HCT116 (cell line): ENCODE measurements around the gene OSTM1. TPM values are rescaled to one million over a fixed set of nuclear protein-coding genes. Genes with fewer than 3 reads are reported as not detected.

Experiments
- ATAC-seq: fragments of 200-7000 bp; cut with Tn5 transposase; 2 replicates; pipeline ENCODE4 v1.9.1; 2020; ENCODE audit warnings: mild to moderate bottlenecking, moderate library complexity
- BruUV-seq: library from RNA; stranded (reverse); fragments of 400-500 nt; replicated peaks from 2 replicates; lab custom pipeline; 2021; lab: Mats Ljungman, UMichigan
- CTCF ChIA-PET: fragments of 300-600 bp; sonication (Branson Sonifier 250); formaldehyde crosslinking; loops from one replicate; lab custom pipeline; 2021; ENCODE audit warnings: antibody characterized with exemption; lab: Charles Lee
- POLR2A ChIA-PET: fragments of 300-600, 350-600 bp; sonication (Branson Sonifier 250); formaldehyde crosslinking; loops from one replicate; lab custom pipeline; 2021; ENCODE audit warnings: antibody characterized with exemption; lab: Charles Lee
- RAD21 ChIA-PET, 2 experiments: fragments of 300-600 bp; sonication (Branson Sonifier 250); formaldehyde crosslinking; loops; one replicate each; lab custom pipeline; 2023; ENCODE audit warnings: low total read pairs in 2 of 2; ENCODE audit not compliant: uncharacterized antibody in 2 of 2, unreplicated experiment in 2 of 2, low non-redundant PET in 1 of 2; lab: Charles Lee
- DNase-seq: peaks from one replicate; pipeline ENCODE4 v3.0.0-alpha.2; 2010; ENCODE audit warnings: low read depth, low spot score
- H2AFZ ChIP-seq: fragments of 200-600 bp; shearing (Covaris generic), sonication (generic); 2 replicates; pipeline ENCODE4 v1.6.1; 2017; ENCODE audit warnings: low read depth, mixed run types, mixed read lengths, antibody characterized with exemption, low read length; ENCODE audit not compliant: poor library complexity, severe bottlenecking
- H3K27ac ChIP-seq: 2 replicates; pipeline ENCODE4 v1.5.1; 2012; ENCODE audit warnings: low read depth, low read length
- H3K27me3 ChIP-seq: fragments of 200-600 bp; sonication (generic); 2 replicates; pipeline ENCODE4 v1.6.1; 2016; ENCODE audit warnings: mixed run types, low read length, mixed read lengths; ENCODE audit not compliant: insufficient read depth
- H3K36me3 ChIP-seq, 2 experiments: fragments of 200-500 bp in 1 of 2; fragments of 200-600 bp in 1 of 2; sonication (Bioruptor generic) in 1 of 2; sonication (generic) in 1 of 2; 2 replicates each; pipeline versions ENCODE4 v1.5.1 to v1.6.1; 2014 to 2016; ENCODE audit warnings: low read length in 2 of 2, inconsistent platforms in 1 of 2, mixed read lengths in 1 of 2, mixed run types in 1 of 2; ENCODE audit not compliant: insufficient read depth in 2 of 2, control insufficient read depth in 1 of 2
- H3K4me1 ChIP-seq, 2 experiments: fragments of 200-600 bp in 1 of 2; sonication (generic) in 1 of 2; 2 replicates each; pipeline versions ENCODE4 v1.5.1 to v1.6.1; 2012 to 2017; ENCODE audit warnings: low read length in 2 of 2, inconsistent platforms in 1 of 2, mild to moderate bottlenecking in 1 of 2, mixed read lengths in 1 of 2, mixed run types in 1 of 2, moderate library complexity in 1 of 2; ENCODE audit not compliant: insufficient read depth in 2 of 2, control insufficient read depth in 1 of 2
- H3K4me2 ChIP-seq: fragments of 200-600 bp; sonication (generic); 2 replicates; pipeline ENCODE4 v1.6.1; 2017; ENCODE audit warnings: mixed run types, low read length, mixed read lengths
- H3K4me3 ChIP-seq, 2 experiments: fragments of 200-600 bp in 1 of 2; sonication (generic) in 1 of 2; replicated peaks in 1 of 2; 2 replicates each; pipeline ENCODE4 v1.5.1; 2011 to 2016; ENCODE audit warnings: low read length in 2 of 2, control low read depth in 1 of 2, low read depth in 1 of 2, mild to moderate bottlenecking in 1 of 2, mixed read lengths in 1 of 2, mixed run types in 1 of 2
- H3K79me2 ChIP-seq: fragments of 200-600 bp; sonication (generic); 2 replicates; pipeline ENCODE4 v1.6.1; 2017; ENCODE audit warnings: mild to moderate bottlenecking, mixed run types, low read length, moderate library complexity, mixed read lengths; ENCODE audit not compliant: insufficient read depth
- H3K9ac ChIP-seq: fragments of 200-600 bp; sonication (generic); 2 replicates; pipeline ENCODE4 v1.6.1; 2016; ENCODE audit warnings: low read length, mixed read lengths
- H3K9me2 ChIP-seq: fragments of 200-600 bp; sonication (generic), shearing (Covaris generic); 2 replicates; pipeline ENCODE4 v1.6.1; 2017; ENCODE audit warnings: mixed run types, mild to moderate bottlenecking, moderate library complexity; ENCODE audit not compliant: insufficient read depth
- H3K9me3 ChIP-seq, 2 experiments: fragments of 200-500 bp in 1 of 2; fragments of 200-600 bp in 1 of 2; sonication (Bioruptor generic) in 1 of 2; sonication (generic) in 1 of 2; 2 replicates each; pipeline ENCODE4 v1.6.1; 2014 to 2017; ENCODE audit warnings: low read length in 2 of 2, mixed read lengths in 2 of 2, inconsistent platforms in 1 of 2, low read depth in 1 of 2, mild to moderate bottlenecking in 1 of 2, mixed run types in 1 of 2, moderate library complexity in 1 of 2; ENCODE audit not compliant: control insufficient read depth in 1 of 2, insufficient read depth in 1 of 2
- H4K20me1 ChIP-seq: fragments of 200-600 bp; sonication (generic), shearing (Covaris generic); 2 replicates; pipeline ENCODE4 v1.6.1; 2017; ENCODE audit warnings: mixed run types, mild to moderate bottlenecking, moderate library complexity; ENCODE audit not compliant: insufficient read depth
- CBX3 ChIP-seq: IDR thresholded peaks from 2 replicates; pipeline ENCODE4 v1.6.1; 2012; ENCODE audit warnings: low read depth
- CEBPB ChIP-seq: IDR thresholded peaks from 2 replicates; pipeline ENCODE4 v1.6.1; 2012; ENCODE audit warnings: low read depth
- EGR1 ChIP-seq: IDR thresholded peaks from 2 replicates; pipeline ENCODE4 v1.6.1; 2012; ENCODE audit warnings: low read depth
- ELF1 ChIP-seq: IDR thresholded peaks from 2 replicates; pipeline ENCODE4 v1.6.1; 2012; ENCODE audit warnings: low read depth, borderline replicate concordance
- EZH2phosphoT487 ChIP-seq: fragments of 200-600 bp; IDR thresholded peaks from 2 replicates; pipeline ENCODE4 v1.6.1; 2018; ENCODE audit warnings: antibody characterized with exemption, borderline replicate concordance
- FOSL1 ChIP-seq: IDR thresholded peaks from 2 replicates; pipeline ENCODE4 v1.6.1; 2012; ENCODE audit warnings: low read depth
- JUND ChIP-seq: IDR thresholded peaks from 2 replicates; pipeline ENCODE4 v1.6.1; 2012
- POLR2A ChIP-seq: IDR thresholded peaks from 2 replicates; pipeline ENCODE4 v1.7.0; 2011; ENCODE audit warnings: borderline replicate concordance; ENCODE audit not compliant: insufficient read depth, insufficient read length; ENCODE audit errors: extremely low read depth
- RAD21 ChIP-seq: IDR thresholded peaks from 2 replicates; pipeline ENCODE4 v1.6.1; 2012; ENCODE audit warnings: low read depth, mild to moderate bottlenecking
- REST ChIP-seq: IDR thresholded peaks from 2 replicates; pipeline ENCODE4 v1.6.1; 2012; ENCODE audit warnings: low read depth
- SIN3A ChIP-seq: IDR thresholded peaks from 2 replicates; pipeline ENCODE4 v1.6.1; 2012; ENCODE audit warnings: low read depth
- SP1 ChIP-seq: IDR thresholded peaks from 2 replicates; pipeline ENCODE4 v1.6.1; 2012; ENCODE audit warnings: low read depth
- SRF ChIP-seq: IDR thresholded peaks from 2 replicates; pipeline ENCODE4 v1.6.1; 2012; ENCODE audit warnings: low read depth
- TCF7L2 ChIP-seq: IDR thresholded peaks from 2 replicates; pipeline ENCODE4 v1.7.0; 2011; ENCODE audit warnings: borderline replicate concordance, inconsistent platforms; ENCODE audit not compliant: insufficient read depth, insufficient read length; ENCODE audit errors: extremely low read depth
- ZBTB33 ChIP-seq: IDR thresholded peaks from 2 replicates; pipeline ENCODE4 v1.6.1; 2011; ENCODE audit warnings: mild to moderate bottlenecking, low read length, moderate library complexity; ENCODE audit not compliant: insufficient replicate concordance; ENCODE audit errors: extremely low read depth
- ZFX ChIP-seq: fragments of 450-650 bp; IDR thresholded peaks from 2 replicates; pipeline ENCODE4 v1.6.1; 2017
- ZNF274 ChIP-seq: fragments of 200-500 bp; sonication (Bioruptor generic); IDR thresholded peaks from 2 replicates; pipeline ENCODE4 v1.6.1; 2014; ENCODE audit warnings: mild to moderate bottlenecking, low read depth, low read length, inconsistent platforms
- intact Hi-C: fragments of 100-400 bp; cut with micrococcal nuclease; formaldehyde crosslinking; loops from 2 replicates; pipeline ENCODE4 v1.10.0; 2022
- total RNA-seq: library from RNA; stranded (reverse); gene quantifications from one replicate; pipeline ENCODE4 v1.2.1, GENCODE V29; 2021; ENCODE audit not compliant: unreplicated experiment
- TF ChIP-seq, protein P1 (sequence below): IDR thresholded peaks from 2 replicates; pipeline ENCODE4 v1.6.1; 2012

OSTM1 gene
- total RNA-seq, 1 experiment from 2014 or later = 11.2 TPM

- no peaks in the 10 kb centered on the region for H4K20me1 ChIP-seq
- no peaks in the 10 kb centered on the region for H3K36me3 ChIP-seq
- no peak for TF ChIP-seq SP1
- RAD21 ChIA-PET = no interaction called here
- H3K4me3 ChIP-seq = no peak overlapping the region
- no peaks in the 10 kb centered on the region for H3K79me2 ChIP-seq
- no peaks in the 10 kb centered on the region for H3K4me1 ChIP-seq
- no TSS peak for BruUV-seq
- H2AFZ ChIP-seq = no peak overlapping the region
- ATAC-seq = no peak
- H3K27me3 ChIP-seq = no peaks in the 10 kb centered on the region
- no peaks in the 10 kb centered on the region for H3K9me3 ChIP-seq
- POLR2A ChIA-PET = no interaction called here
- H3K9me2 ChIP-seq = no peaks in the 10 kb centered on the region
- no peak overlapping the region for H3K27ac ChIP-seq
- intact Hi-C loops = no loop called here
- no peak for DNase-seq
- CTCF ChIA-PET = no interaction called here
- H3K4me2 ChIP-seq = no peak overlapping the region
- no peak overlapping the region for H3K9ac ChIP-seq
These were observed 21.8 kb downstream of the OSTM1 start for GRCh38 chr6:108052706-108053105.

- DNase-seq (no peak), ATAC-seq (no peak)
- ChIA-PET POLR2A (no interaction called here), RAD21 (no interaction called here), CTCF (interaction anchor here (1.9 to 2.4 kb wide), 2 partner anchors 72 to 74 kb away, joined by 5 to 10 read pairs; no protein-coding TSS in a partner anchor)
- H3K9me2 ChIP-seq = no peaks in the 10 kb centered on the region
- intact Hi-C loops = no loop called here
- no peaks in the 10 kb centered on the region for H3K4me1 ChIP-seq
- TF ChIP-seq ZNF274 = no peak
- no peak for TF ChIP-seq CBX3
- TF ChIP-seq TCF7L2 = no peak
- no peak for TF ChIP-seq POLR2A
- TF ChIP-seq CEBPB = no peak
- TF ChIP-seq RAD21 = no peak
- TF ChIP-seq ZBTB33 = no peak
- no peak for TF ChIP-seq SRF
- no peak for TF ChIP-seq ELF1
- TF ChIP-seq ZFX = no peak
- no peak for TF ChIP-seq REST
- no peak for TF ChIP-seq SP1
- TF ChIP-seq, protein P1, sequence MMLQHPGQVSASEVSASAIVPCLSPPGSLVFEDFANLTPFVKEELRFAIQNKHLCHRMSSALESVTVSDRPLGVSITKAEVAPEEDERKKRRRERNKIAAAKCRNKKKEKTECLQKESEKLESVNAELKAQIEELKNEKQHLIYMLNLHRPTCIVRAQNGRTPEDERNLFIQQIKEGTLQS = no peak
- TF ChIP-seq JUND = no peak
- no peak for TF ChIP-seq SIN3A
- TF ChIP-seq EZH2phosphoT487 = no peak
- TF ChIP-seq EGR1 = no peak
- TF ChIP-seq FOSL1 = no peak
- H2AFZ ChIP-seq = no peak overlapping the region
- H3K79me2 ChIP-seq = no peaks in the 10 kb centered on the region
- H3K27ac ChIP-seq = no peak overlapping the region
- H4K20me1 ChIP-seq = no peaks in the 10 kb centered on the region
- no TSS peak for BruUV-seq
- no peaks in the 10 kb centered on the region for H3K9me3 ChIP-seq
- H3K4me3 ChIP-seq = no peak overlapping the region
- no peak overlapping the region for H3K4me2 ChIP-seq
- H3K36me3 ChIP-seq = no peaks in the 10 kb centered on the region
- H3K9ac ChIP-seq = no peak overlapping the region
- no peaks in the 10 kb centered on the region for H3K27me3 ChIP-seq
These were observed 23.1 kb downstream of the OSTM1 start for GRCh38 chr6:108051481-108051880.
